ENCODE measurements around the gene CRTAC1. TPM values are rescaled to one million over a fixed set of nuclear protein-coding genes. Genes with fewer than 3 reads are reported as not detected.

The CRTAC1 gene
- polyA plus RNA-seq, 1 experiment = not detected

DNA sequence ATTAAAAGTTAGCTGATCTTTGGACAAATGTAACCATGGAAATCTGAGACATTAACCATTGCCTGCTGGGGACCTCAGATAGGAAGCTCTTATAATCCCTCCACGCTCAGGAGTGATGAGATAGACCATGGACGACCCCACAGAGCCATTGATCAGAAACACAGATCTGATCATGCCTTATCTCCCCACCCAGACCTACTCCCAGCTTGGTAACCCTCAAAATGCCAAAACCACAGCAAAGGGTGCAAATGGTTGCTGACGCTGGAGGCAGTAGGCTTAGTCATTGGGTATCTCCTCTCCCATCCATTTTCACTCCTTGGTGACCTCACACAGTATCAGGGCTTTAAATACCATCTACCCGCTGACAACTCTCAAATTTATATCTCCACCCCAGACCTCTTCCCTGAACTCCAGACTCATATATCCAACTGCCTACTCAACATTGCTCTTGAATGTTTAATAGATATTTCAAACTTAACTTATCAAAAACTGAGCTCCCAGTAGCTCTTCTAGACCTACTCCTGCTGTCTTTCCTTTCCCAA lies 60.8 kb downstream of the CRTAC1 start:
- ChIA-PET POLR2A (no interaction called here), CTCF (no interaction called here)
- H3K27me3 ChIP-seq (ENCODE audit: control insufficient read depth, insufficient read depth, low read length) = peaks cover 7% of the 10 kb centered on the region
- no peaks in the 10 kb centered on the region for H3K9me3 ChIP-seq (ENCODE audit: control insufficient read depth, insufficient read depth, low read length)
- H3K27ac ChIP-seq (ENCODE audit: low read depth, low read length) = no peak overlapping the region
- no peak overlapping the region for H3K4me3 ChIP-seq (ENCODE audit: low read depth, low read length)
- no peak for DNase-seq (ENCODE audit: low read depth, low spot score)
- no peak for TF ChIP-seq CTCF (IDR thresholded peaks at IDR 0.05; ENCODE audit: low read depth, low read length)

- CTCF ChIA-PET = no interaction called here
- no peak for TF ChIP-seq CTCF (IDR thresholded peaks at IDR 0.05; ENCODE audit: low read depth, low read length)
- H3K27me3 ChIP-seq (ENCODE audit: control insufficient read depth, insufficient read depth, low read length) = no peaks in the 10 kb centered on the region
- H3K4me3 ChIP-seq (ENCODE audit: low read depth, low read length) = no peak overlapping the region
- POLR2A ChIA-PET = no interaction called here
- no peak overlapping the region for H3K27ac ChIP-seq (ENCODE audit: low read depth, low read length)
- DNase-seq (ENCODE audit: low read depth, low spot score) = no peak
- H3K9me3 ChIP-seq (ENCODE audit: control insufficient read depth, insufficient read depth, low read length) = no peaks in the 10 kb centered on the region
Observed at GRCh38 chr10:97964748-97965147, 65.7 kb downstream of the CRTAC1 start.

GRCh38 chr10:97961945-97962344 lies 68.5 kb downstream of the CRTAC1 start:
- peaks cover 2% of the 10 kb centered on the region for H3K27me3 ChIP-seq (ENCODE audit: control insufficient read depth, insufficient read depth, low read length)
- ChIA-PET CTCF (no interaction called here), POLR2A (no interaction called here)
- TF ChIP-seq CTCF (IDR thresholded peaks at IDR 0.05; ENCODE audit: low read depth, low read length) = no peak
- no peak for DNase-seq (ENCODE audit: low read depth, low spot score)
- no peaks in the 10 kb centered on the region for H3K9me3 ChIP-seq (ENCODE audit: control insufficient read depth, insufficient read depth, low read length)
- no peak overlapping the region for H3K27ac ChIP-seq (ENCODE audit: low read depth, low read length)
- no peak overlapping the region for H3K4me3 ChIP-seq (ENCODE audit: low read depth, low read length)

GRCh38 chr10:97960269-97961056 lies 70.0 kb downstream of the CRTAC1 start:
- TF ChIP-seq CTCF (IDR thresholded peaks at IDR 0.05; ENCODE audit: low read depth, low read length) = no peak
- Histone ChIP-seq H3K27ac (ENCODE audit: low read depth, low read length) (no peak overlapping the region), H3K4me3 (ENCODE audit: low read depth, low read length) (no peak overlapping the region), H3K9me3 (ENCODE audit: control insufficient read depth, insufficient read depth, low read length) (no peaks in the 10 kb centered on the region), H3K27me3 (ENCODE audit: control insufficient read depth, insufficient read depth, low read length) (peaks cover 2% of the 10 kb centered on the region)
- ChIA-PET POLR2A (no interaction called here), CTCF (no interaction called here)
- DNase-seq (ENCODE audit: low read depth, low spot score) = no peak

GRCh38 chr10:97949462-97949861 lies 81.0 kb downstream of the CRTAC1 start:
- no peaks in the 10 kb centered on the region for H3K9me3 ChIP-seq (ENCODE audit: control insufficient read depth, insufficient read depth, low read length)
- no peak overlapping the region for H3K4me3 ChIP-seq (ENCODE audit: low read depth, low read length)
- POLR2A ChIA-PET = no interaction called here
- H3K27me3 ChIP-seq (ENCODE audit: control insufficient read depth, insufficient read depth, low read length) = peaks cover 3% of the 10 kb centered on the region
- TF ChIP-seq CTCF (IDR thresholded peaks at IDR 0.05; ENCODE audit: low read depth, low read length) = no peak
- CTCF ChIA-PET = no interaction called here
- DNase-seq (ENCODE audit: low read depth, low spot score) = no peak
- H3K27ac ChIP-seq (ENCODE audit: low read depth, low read length) = no peak overlapping the region
